ENCODE data around the gene LY6G6C. TPM values are rescaled to one million over a fixed set of nuclear protein-coding genes. Genes with fewer than 3 reads are reported as not detected.
A peak's percentile ranks its signal among the peaks of the same experiment; 100 is the strongest.

LY6G6C gene
- total and polyA plus RNA-seq, 2 experiments from 2014 or later, result not detected

- Histone ChIP-seq H3K27me3 (ENCODE audit: insufficient read depth) (no peaks in the 10 kb centered on the region), H3K36me3 (ENCODE audit: insufficient read depth) (no peaks in the 10 kb centered on the region), H3K9me2 (ENCODE audit: insufficient read depth) (no peaks in the 10 kb centered on the region), H3K4me2 (peak overlapping the region; percentile 71), H4K20me1 (replicated peaks; ENCODE audit: insufficient read depth) (no peaks in the 10 kb centered on the region), H3K27ac (ENCODE audit: low read depth) (no peak overlapping the region; the same call in 1 of the 2 replicates), H3F3A (replicated peaks; ENCODE audit: low read depth) (no peaks in the 10 kb centered on the region), H3K4me1 (ENCODE audit: insufficient read depth) (peaks cover 34% of the 10 kb centered on the region), H3K79me2 (replicated peaks; ENCODE audit: insufficient read depth) (no peaks in the 10 kb centered on the region), H3K4me3 (peak overlapping the region; percentile 14; the same call in 1 of the 2 replicates), H2AFZ (peak overlapping the region; percentile 100)
- no peaks in the 10 kb centered on the region; the same call in 2 of the 3 replicates for H3K36me3 Mint-ChIP-seq (ENCODE audit: low read depth)
- H3K4me1 Mint-ChIP-seq, result peaks cover 43% of the 10 kb centered on the region
- peak; percentile 43 for ATAC-seq
- TF ChIP-seq JUNB (IDR thresholded peaks at IDR 0.05; ENCODE audit: unreplicated experiment), result no peak
- no peak for TF ChIP-seq ZNF114 (CRISPR knock-in tag; IDR thresholded peaks at IDR 0.05)
- no peak for TF ChIP-seq STAT1 (IDR thresholded peaks at IDR 0.05; ENCODE audit: unreplicated experiment)
- TF ChIP-seq, protein P1, sequence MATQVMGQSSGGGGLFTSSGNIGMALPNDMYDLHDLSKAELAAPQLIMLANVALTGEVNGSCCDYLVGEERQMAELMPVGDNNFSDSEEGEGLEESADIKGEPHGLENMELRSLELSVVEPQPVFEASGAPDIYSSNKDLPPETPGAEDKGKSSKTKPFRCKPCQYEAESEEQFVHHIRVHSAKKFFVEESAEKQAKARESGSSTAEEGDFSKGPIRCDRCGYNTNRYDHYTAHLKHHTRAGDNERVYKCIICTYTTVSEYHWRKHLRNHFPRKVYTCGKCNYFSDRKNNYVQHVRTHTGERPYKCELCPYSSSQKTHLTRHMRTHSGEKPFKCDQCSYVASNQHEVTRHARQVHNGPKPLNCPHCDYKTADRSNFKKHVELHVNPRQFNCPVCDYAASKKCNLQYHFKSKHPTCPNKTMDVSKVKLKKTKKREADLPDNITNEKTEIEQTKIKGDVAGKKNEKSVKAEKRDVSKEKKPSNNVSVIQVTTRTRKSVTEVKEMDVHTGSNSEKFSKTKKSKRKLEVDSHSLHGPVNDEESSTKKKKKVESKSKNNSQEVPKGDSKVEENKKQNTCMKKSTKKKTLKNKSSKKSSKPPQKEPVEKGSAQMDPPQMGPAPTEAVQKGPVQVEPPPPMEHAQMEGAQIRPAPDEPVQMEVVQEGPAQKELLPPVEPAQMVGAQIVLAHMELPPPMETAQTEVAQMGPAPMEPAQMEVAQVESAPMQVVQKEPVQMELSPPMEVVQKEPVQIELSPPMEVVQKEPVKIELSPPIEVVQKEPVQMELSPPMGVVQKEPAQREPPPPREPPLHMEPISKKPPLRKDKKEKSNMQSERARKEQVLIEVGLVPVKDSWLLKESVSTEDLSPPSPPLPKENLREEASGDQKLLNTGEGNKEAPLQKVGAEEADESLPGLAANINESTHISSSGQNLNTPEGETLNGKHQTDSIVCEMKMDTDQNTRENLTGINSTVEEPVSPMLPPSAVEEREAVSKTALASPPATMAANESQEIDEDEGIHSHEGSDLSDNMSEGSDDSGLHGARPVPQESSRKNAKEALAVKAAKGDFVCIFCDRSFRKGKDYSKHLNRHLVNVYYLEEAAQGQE (IDR thresholded peaks at IDR 0.05; ENCODE audit: unreplicated experiment), result no peak
- TF ChIP-seq ZNF462 (CRISPR knock-in tag; IDR thresholded peaks at IDR 0.05), result no peak
- no peak for TF ChIP-seq EZH2phosphoT487 (IDR thresholded peaks at IDR 0.05; ENCODE audit: unreplicated experiment)
- no peak for TF ChIP-seq NANOG (IDR thresholded peaks at IDR 0.05; ENCODE audit: borderline replicate concordance)
- no peak for TF ChIP-seq EZH2 (IDR thresholded peaks at IDR 0.05; ENCODE audit: low read depth, unreplicated experiment)
- no peak for TF ChIP-seq CREB1 (CRISPR knock-in tag; IDR thresholded peaks at IDR 0.05; ENCODE audit: low read depth)
- TF ChIP-seq POLR2AphosphoS5 (IDR thresholded peaks at IDR 0.05; ENCODE audit: low read depth), result no peak
- TF ChIP-seq, protein P2, sequence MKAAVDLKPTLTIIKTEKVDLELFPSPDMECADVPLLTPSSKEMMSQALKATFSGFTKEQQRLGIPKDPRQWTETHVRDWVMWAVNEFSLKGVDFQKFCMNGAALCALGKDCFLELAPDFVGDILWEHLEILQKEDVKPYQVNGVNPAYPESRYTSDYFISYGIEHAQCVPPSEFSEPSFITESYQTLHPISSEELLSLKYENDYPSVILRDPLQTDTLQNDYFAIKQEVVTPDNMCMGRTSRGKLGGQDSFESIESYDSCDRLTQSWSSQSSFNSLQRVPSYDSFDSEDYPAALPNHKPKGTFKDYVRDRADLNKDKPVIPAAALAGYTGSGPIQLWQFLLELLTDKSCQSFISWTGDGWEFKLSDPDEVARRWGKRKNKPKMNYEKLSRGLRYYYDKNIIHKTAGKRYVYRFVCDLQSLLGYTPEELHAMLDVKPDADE (IDR thresholded peaks at IDR 0.05), result no peak
- no peak for TF ChIP-seq CTCF (conservative IDR thresholded peaks at IDR 0.05; ENCODE audit: low read depth in 2 of 2)
- no peak for TF ChIP-seq ZNF331 (CRISPR knock-in tag; IDR thresholded peaks at IDR 0.05; ENCODE audit: low read depth)
- H3K27me3 Mint-ChIP-seq (ENCODE audit: insufficient read depth, low read depth, poor library complexity), result peaks cover 14% of the 10 kb centered on the region
- no peaks in the 10 kb centered on the region for H3K9me3 Mint-ChIP-seq
- DNase-seq (ENCODE audit: low spot score), result peak; percentile 55
- H3K27ac Mint-ChIP-seq, result peak overlapping the region; percentile 69
- H3K4me3 Mint-ChIP-seq, result no peak overlapping the region; the same call in 2 of the 3 replicates
Observed at GRCh38 chr6:31713991-31714684, 7.4 kb downstream of the LY6G6C start.
